HG02623 (cell line): ENCODE data around the gene LPIN2.
"Not testable (repeated sequence)": the region's sequence is repeated elsewhere in the genome, so short reads cannot be mapped to it uniquely, and the experiment has no call there.

Source experiments
- ATAC-seq: cut with Tn5 transposase; IDR thresholded peaks from one replicate; pipeline ENCODE4 v1.9.1; 2021; ENCODE audit warnings: moderate library complexity; ENCODE audit not compliant: unreplicated experiment

Gene LPIN2

GRCh38 chr18:3044931-3045698 is 32.2 kb upstream of the LPIN2 start:
- no peak for ATAC-seq

GRCh38 chr18:3042379-3042778 is 29.4 kb upstream of the LPIN2 start:
- no peak for ATAC-seq

GRCh38 chr18:3041843-3042242 is 28.9 kb upstream of the LPIN2 start:
- no peak for ATAC-seq

- no peak for ATAC-seq
Observed at GRCh38 chr18:3040881-3041280, 27.9 kb upstream of the LPIN2 start.

- ATAC-seq: no peak
Observed at GRCh38 chr18:3040173-3040572, 27.2 kb upstream of the LPIN2 start.

GRCh38 chr18:3037423-3037915 is 24.5 kb upstream of the LPIN2 start:
- peak; percentile 99 for ATAC-seq

- ATAC-seq: no peak
Observed at GRCh38 chr18:3036108-3036507, 23.2 kb upstream of the LPIN2 start.

- no peak for ATAC-seq
Observed at GRCh38 chr18:3035635-3036034, 22.7 kb upstream of the LPIN2 start.

GRCh38 chr18:3032721-3033120 is 19.8 kb upstream of the LPIN2 start:
- ATAC-seq: no peak

- ATAC-seq: no peak
Observed at GRCh38 chr18:3029215-3029952, 16.4 kb upstream of the LPIN2 start.

- not testable (repeated sequence) for ATAC-seq
Observed at GRCh38 chr18:3028115-3028514, 15.2 kb upstream of the LPIN2 start.

- no peak for ATAC-seq
Observed at GRCh38 chr18:3027370-3027891, 14.5 kb upstream of the LPIN2 start.

- ATAC-seq: no peak
Observed at GRCh38 chr18:3025544-3025943, 12.6 kb upstream of the LPIN2 start.

- ATAC-seq: not testable (repeated sequence)
Observed at GRCh38 chr18:3023603-3024002, 10.7 kb upstream of the LPIN2 start.

GRCh38 chr18:3016585-3017297 is 3.8 kb upstream of the LPIN2 start:
- no peak for ATAC-seq

- ATAC-seq: no peak
Observed at GRCh38 chr18:3015851-3016250, 2.9 kb upstream of the LPIN2 start.

- no peak for ATAC-seq
Observed at GRCh38 chr18:3015204-3015592, 2.3 kb upstream of the LPIN2 start.

GRCh38 chr18:3014503-3015203 is 1.7 kb upstream of the LPIN2 start:
- no peak for ATAC-seq

- peak; percentile 24 for ATAC-seq
Observed at GRCh38 chr18:3012136-3013023, 564 bp downstream of the LPIN2 start.

- ATAC-seq: no peak
Observed at GRCh38 chr18:3010086-3010485, 2.9 kb downstream of the LPIN2 start.
